NT2/D1 (cell line): ENCODE data around the gene WWC1.

Experiments
- SUZ12 ChIP-seq: IDR thresholded peaks from 2 replicates; pipeline ENCODE4 v1.6.1; 2011; ENCODE audit not compliant: insufficient read length, insufficient read depth; ENCODE audit errors: extremely low read depth
- YY1 ChIP-seq: IDR thresholded peaks from 2 replicates; pipeline ENCODE4 v1.6.1; 2011; ENCODE audit not compliant: insufficient read length, insufficient read depth
- ZNF274 ChIP-seq: IDR thresholded peaks from 2 replicates; pipeline ENCODE4 v1.6.1; 2011; ENCODE audit warnings: mild to moderate bottlenecking, low read depth, low read length

GRCh38 chr5:168464641-168465040 is 173.2 kb downstream of the WWC1 start:
- no peak for TF ChIP-seq YY1
- TF ChIP-seq SUZ12, result no peak
- no peak for TF ChIP-seq ZNF274
